OCI-LY7 (cell line): ENCODE data around the gene GPR132. TPM values are rescaled to one million over a fixed set of nuclear protein-coding genes. Genes with fewer than 3 reads are reported as not detected.
A peak's percentile ranks its signal among the peaks of the same experiment; 100 is the strongest.

Source experiments
- BruUV-seq: library from RNA; stranded (reverse); fragments of 400-500 nt; replicated peaks from 2 replicates; lab custom pipeline; 2021; lab: Mats Ljungman, UMichigan
- CTCF ChIA-PET: fragments of 300-600 bp; sonication (Branson Sonifier 250); formaldehyde crosslinking; loops from one replicate; lab custom pipeline; 2022; ENCODE audit warnings: antibody characterized with exemption; ENCODE audit not compliant: unreplicated experiment; lab: Charles Lee
- POLR2A ChIA-PET: fragments of 300-600 bp; sonication (Branson Sonifier 250); formaldehyde crosslinking; loops from one replicate; lab custom pipeline; 2022; ENCODE audit warnings: antibody characterized with exemption; lab: Charles Lee
- DNase-seq: peaks from one replicate; pipeline ENCODE4 v3.0.0-alpha.2; 2015; ENCODE audit warnings: low spot score
- H2AFZ ChIP-seq: fragments of 200-600 bp; sonication (generic), shearing (Covaris generic); 2 replicates; pipeline ENCODE4 v1.6.1; 2014; ENCODE audit warnings: mild to moderate bottlenecking, antibody characterized with exemption, low read length, moderate library complexity
- H3K27ac ChIP-seq: fragments of 200-600 bp; sonication (generic); 2 replicates; pipeline ENCODE4 v1.5.1; 2014; ENCODE audit warnings: mixed run types, low read depth, mild to moderate bottlenecking, moderate library complexity, low read length, inconsistent platforms; ENCODE audit not compliant: poor library complexity, severe bottlenecking
- H3K36me3 ChIP-seq: fragments of 200-600 bp; sonication (generic); 2 replicates; pipeline ENCODE4 v1.6.1; 2014; ENCODE audit warnings: mild to moderate bottlenecking, antibody characterized with exemption, low read length, moderate library complexity, mixed read lengths; ENCODE audit not compliant: insufficient read depth
- H3K4me1 ChIP-seq: fragments of 200-600 bp; sonication (generic); 2 replicates; pipeline ENCODE4 v1.5.1; 2014; ENCODE audit warnings: mild to moderate bottlenecking, low read length; ENCODE audit not compliant: insufficient read depth, poor library complexity, severe bottlenecking
- H3K4me2 ChIP-seq: fragments of 200-600 bp; sonication (generic); 2 replicates; pipeline ENCODE4 v1.6.1; 2014; ENCODE audit warnings: mild to moderate bottlenecking, low read length
- H3K4me3 ChIP-seq: fragments of 200-600 bp; sonication (generic); 2 replicates; pipeline ENCODE4 v1.5.1; 2014; ENCODE audit warnings: mild to moderate bottlenecking, low read depth, low read length; ENCODE audit not compliant: poor library complexity, severe bottlenecking
- H3K79me2 ChIP-seq: fragments of 200-600 bp; sonication (generic); 2 replicates; pipeline ENCODE4 v1.6.1; 2016; ENCODE audit warnings: low read depth, mild to moderate bottlenecking, low read length, moderate library complexity, mixed read lengths; ENCODE audit not compliant: insufficient read depth
- H3K9me2 ChIP-seq: fragments of 200-600 bp; sonication (generic); 2 replicates; pipeline ENCODE4 v1.6.1; 2016; ENCODE audit warnings: mild to moderate bottlenecking, low read length, mixed read lengths; ENCODE audit not compliant: insufficient read depth
- H3K9me3 ChIP-seq: fragments of 200-600 bp; sonication (generic); 2 replicates; pipeline ENCODE4 v1.6.1; 2014; ENCODE audit warnings: mild to moderate bottlenecking, mixed run types, low read length, mixed read lengths
- H4K20me1 ChIP-seq: fragments of 200-600 bp; sonication (generic); 2 replicates; pipeline ENCODE4 v1.6.1; 2014; ENCODE audit warnings: mild to moderate bottlenecking, antibody characterized with exemption, low read length, moderate library complexity, mixed read lengths; ENCODE audit not compliant: insufficient read depth
- EZH2phosphoT487 ChIP-seq: fragments of 200-600 bp; sonication (generic); IDR thresholded peaks from 2 replicates; pipeline ENCODE4 v1.6.1; 2018; ENCODE audit warnings: low read depth, borderline replicate concordance, mild to moderate bottlenecking, mixed run types, antibody characterized with exemption, low read length, moderate library complexity, mixed read lengths
- intact Hi-C: fragments of 100-400 bp; cut with micrococcal nuclease; formaldehyde crosslinking; loops from one replicate; pipeline ENCODE4 v1.10.0; 2022; ENCODE audit not compliant: unreplicated experiment
- total RNA-seq, 2 experiments: library from RNA; depleted of rRNA in 1 of 2; stranded (reverse); fragments of >200 nt in 1 of 2; shearing (Covaris generic) in 1 of 2; gene quantifications; 2 replicates each; pipeline ENCODE4 v1.2.3, GENCODE V29; 2014 to 2022
- TF ChIP-seq, protein P1 (sequence below): fragments of 200-600 bp; sonication (generic); conservative IDR thresholded peaks from 2 replicates; pipeline ENCODE4 v1.5.1; 2014; ENCODE audit warnings: mild to moderate bottlenecking, antibody characterized with exemption, low read length, moderate library complexity, mixed read lengths

GPR132 gene
- total RNA-seq, 2 experiments from 2014 or later = 1.0 to 3.0 TPM

DNA sequence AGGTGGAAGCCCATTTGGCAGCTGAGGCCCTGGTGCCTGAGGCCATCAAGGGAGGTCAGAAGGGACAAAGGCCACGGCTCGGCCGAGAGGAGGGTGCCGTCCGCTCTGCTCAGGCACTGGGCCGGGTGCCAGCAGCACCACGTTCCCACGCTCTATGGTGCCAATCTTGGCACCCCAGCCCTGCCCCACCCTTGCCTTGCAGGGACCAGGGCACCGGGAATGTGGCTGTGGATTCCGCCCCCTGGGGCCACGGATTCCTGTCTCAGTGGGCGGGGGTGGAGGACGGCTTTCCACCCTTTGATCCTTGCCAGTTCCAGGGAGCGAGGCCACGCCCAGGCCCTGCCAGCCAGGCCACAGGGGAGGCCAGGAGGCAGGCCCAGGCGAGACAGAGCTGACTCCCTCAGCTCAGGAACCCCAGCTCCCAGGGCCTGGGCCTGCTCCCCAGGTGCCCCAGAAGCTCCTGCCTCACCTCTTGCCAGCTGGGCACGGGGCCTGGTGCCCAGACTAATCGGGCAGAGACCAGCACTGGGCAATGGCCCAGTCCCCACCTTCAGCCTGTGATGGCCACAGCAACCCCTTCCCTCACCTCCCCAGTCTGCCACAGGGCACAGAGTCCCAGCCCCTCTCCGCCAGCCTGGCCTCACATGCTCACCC is 26.4 kb upstream of the GPR132 start:
- Histone ChIP-seq H2AFZ (no peak overlapping the region), H3K9me2 (no peaks in the 10 kb centered on the region), H3K27ac (no peak overlapping the region), H3K79me2 (no peaks in the 10 kb centered on the region), H3K36me3 (no peaks in the 10 kb centered on the region), H4K20me1 (no peaks in the 10 kb centered on the region), H3K9me3 (no peaks in the 10 kb centered on the region), H3K4me2 (no peak overlapping the region), H3K4me3 (no peak overlapping the region), H3K4me1 (no peaks in the 10 kb centered on the region)
- intact Hi-C loops = loop anchor here (5.0 kb wide), 1 partner anchor 91 kb away; the partner anchor contains the start of gene NUDT14
- BruUV-seq = no TSS peak
- no peak for TF ChIP-seq EZH2phosphoT487
- TF ChIP-seq, protein P1, sequence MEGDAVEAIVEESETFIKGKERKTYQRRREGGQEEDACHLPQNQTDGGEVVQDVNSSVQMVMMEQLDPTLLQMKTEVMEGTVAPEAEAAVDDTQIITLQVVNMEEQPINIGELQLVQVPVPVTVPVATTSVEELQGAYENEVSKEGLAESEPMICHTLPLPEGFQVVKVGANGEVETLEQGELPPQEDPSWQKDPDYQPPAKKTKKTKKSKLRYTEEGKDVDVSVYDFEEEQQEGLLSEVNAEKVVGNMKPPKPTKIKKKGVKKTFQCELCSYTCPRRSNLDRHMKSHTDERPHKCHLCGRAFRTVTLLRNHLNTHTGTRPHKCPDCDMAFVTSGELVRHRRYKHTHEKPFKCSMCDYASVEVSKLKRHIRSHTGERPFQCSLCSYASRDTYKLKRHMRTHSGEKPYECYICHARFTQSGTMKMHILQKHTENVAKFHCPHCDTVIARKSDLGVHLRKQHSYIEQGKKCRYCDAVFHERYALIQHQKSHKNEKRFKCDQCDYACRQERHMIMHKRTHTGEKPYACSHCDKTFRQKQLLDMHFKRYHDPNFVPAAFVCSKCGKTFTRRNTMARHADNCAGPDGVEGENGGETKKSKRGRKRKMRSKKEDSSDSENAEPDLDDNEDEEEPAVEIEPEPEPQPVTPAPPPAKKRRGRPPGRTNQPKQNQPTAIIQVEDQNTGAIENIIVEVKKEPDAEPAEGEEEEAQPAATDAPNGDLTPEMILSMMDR = no peak
- ChIA-PET POLR2A (no interaction called here), CTCF (no interaction called here)
- DNase-seq = no peak

DNA sequence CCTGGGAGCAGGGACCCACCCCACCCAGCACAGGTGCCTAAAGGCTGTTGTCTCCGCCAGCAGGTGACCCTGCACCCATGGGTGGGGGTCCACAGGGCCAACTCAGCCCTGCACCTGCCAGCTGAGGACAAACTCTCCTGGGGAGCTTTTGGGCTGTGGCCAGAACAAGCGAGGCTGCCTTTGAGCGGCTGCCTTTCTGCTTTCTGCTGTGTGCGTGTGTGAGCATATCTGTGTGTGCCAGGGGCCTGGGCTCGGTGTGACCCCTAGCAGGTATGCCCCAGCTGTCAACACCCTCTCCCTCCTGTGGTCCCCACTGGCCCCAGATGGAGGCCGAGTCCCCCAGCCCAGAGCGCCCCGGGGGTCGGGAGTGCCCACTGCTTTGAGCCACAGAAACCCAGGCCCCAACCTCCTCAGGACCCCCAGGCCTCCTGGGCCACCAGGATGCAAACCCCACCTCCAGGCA is 25.9 kb upstream of the GPR132 start:
- Histone ChIP-seq H3K9me2 (no peaks in the 10 kb centered on the region), H3K79me2 (no peaks in the 10 kb centered on the region), H3K27ac (no peak overlapping the region), H3K36me3 (no peaks in the 10 kb centered on the region), H3K9me3 (no peaks in the 10 kb centered on the region), H4K20me1 (no peaks in the 10 kb centered on the region), H3K4me3 (no peak overlapping the region), H3K4me1 (no peaks in the 10 kb centered on the region), H2AFZ (no peak overlapping the region), H3K4me2 (no peak overlapping the region)
- ChIA-PET CTCF (no interaction called here), POLR2A (no interaction called here)
- no TSS peak for BruUV-seq
- TF ChIP-seq EZH2phosphoT487 = no peak
- TF ChIP-seq, protein P1 = no peak
- no peak for DNase-seq
- intact Hi-C loops = loop anchor here (5.0 kb wide), 1 partner anchor 91 kb away; the partner anchor contains the start of gene NUDT14

DNA sequence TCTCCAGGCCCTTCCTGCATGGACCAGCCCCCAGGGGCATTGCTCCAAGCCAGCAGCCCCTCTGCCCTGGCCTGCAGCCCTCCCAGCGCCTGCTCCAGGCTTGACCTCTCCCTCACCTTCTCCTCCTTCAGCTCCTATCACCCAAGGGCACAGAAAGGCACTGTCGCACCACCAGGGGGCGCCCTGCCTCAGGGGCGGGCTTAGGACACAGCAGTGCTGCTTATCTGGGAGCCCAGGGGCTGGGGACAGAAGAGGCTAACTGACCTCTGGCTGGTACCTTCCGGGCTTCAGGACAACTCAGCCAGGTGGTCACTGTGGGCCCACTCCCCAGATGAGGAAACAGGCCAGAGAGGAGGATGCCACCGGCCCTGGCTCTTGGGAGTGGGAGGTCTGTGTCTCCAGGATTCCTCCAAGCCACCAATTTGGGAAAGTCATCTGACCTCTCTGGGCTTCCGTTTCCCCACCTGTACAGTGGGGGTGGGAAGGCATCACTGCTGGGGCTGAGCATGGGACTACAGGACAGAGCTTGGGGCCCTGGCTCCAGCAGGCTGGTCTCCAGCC is 25.3 kb upstream of the GPR132 start:
- TF ChIP-seq, protein P1 = peak; percentile 95
- no peak for TF ChIP-seq EZH2phosphoT487

More for the DNA sequence above, 25.3 kb upstream of the GPR132 start:
- Histone ChIP-seq H3K27ac (no peak overlapping the region), H3K4me2 (no peak overlapping the region), H3K36me3 (no peaks in the 10 kb centered on the region), H3K79me2 (no peaks in the 10 kb centered on the region), H3K9me2 (no peaks in the 10 kb centered on the region), H3K4me1 (no peaks in the 10 kb centered on the region), H2AFZ (no peak overlapping the region), H4K20me1 (no peaks in the 10 kb centered on the region), H3K9me3 (no peaks in the 10 kb centered on the region), H3K4me3 (no peak overlapping the region)
- intact Hi-C loops = loop anchor here (1.0 to 5.0 kb wide), 3 partner anchors 92 to 262 kb away; partner anchors contain the start of gene NUDT14
- ChIA-PET CTCF (interaction anchor here (0.9 kb wide), 1 partner anchor 86 kb away, joined by 3 read pairs; no protein-coding TSS in a partner anchor), POLR2A (no interaction called here)
- no TSS peak for BruUV-seq
- peak; percentile 82 for DNase-seq
